NCI-H1930 (cell line): ENCODE results near the gene BOLA3.
A peak's percentile ranks its signal among the peaks of the same experiment; 100 is the strongest.
"Not testable (repeated sequence)": the region's sequence is repeated elsewhere in the genome, so short reads cannot be mapped to it uniquely, and the experiment has no call there.

Source experiments
- DNase-seq, 2 experiments: peaks; one replicate each; lab custom pipeline; 2025; lab: John Stamatoyannopoulos, UW

BOLA3 gene

GRCh38 chr2:74147727-74148456 is at the start of gene BOLA3:
Gene BOLA3, minus strand, starts transcription at chr2:74147912. Its CDS starts 38 bp downstream, at chr2:74147874.
- peak; percentile 68 to 81 for DNase-seq

- DNase-seq, result no peak
Observed at GRCh38 chr2:74197049-74197448, 49.3 kb upstream of the BOLA3 start.

GRCh38 chr2:74194799-74195198 is 47.1 kb upstream of the BOLA3 start:
- DNase-seq, result no peak

- DNase-seq, result peak in 1 of 2 experiments; percentile 28
Observed at GRCh38 chr2:74191596-74192380, 44.1 kb upstream of the BOLA3 start.

- no peak for DNase-seq
Observed at GRCh38 chr2:74188696-74189095, 41.0 kb upstream of the BOLA3 start.

- no peak for DNase-seq
Observed at GRCh38 chr2:74188018-74188601, 40.4 kb upstream of the BOLA3 start.

GRCh38 chr2:74186706-74187105 is 39.0 kb upstream of the BOLA3 start:
- not testable (repeated sequence) for DNase-seq

- DNase-seq, result no peak
Observed at GRCh38 chr2:74186038-74186437, 38.3 kb upstream of the BOLA3 start.

GRCh38 chr2:74183878-74184277 is 36.2 kb upstream of the BOLA3 start:
- DNase-seq, result no peak

- DNase-seq, result no peak
Observed at GRCh38 chr2:74181739-74182138, 34.0 kb upstream of the BOLA3 start.

GRCh38 chr2:74179063-74179865 is 31.6 kb upstream of the BOLA3 start:
- no peak for DNase-seq

GRCh38 chr2:74178211-74179062 is 30.7 kb upstream of the BOLA3 start, which contains the start of gene MOB1A:
Gene MOB1A, minus strand, starts transcription at chr2:74178879. Its CDS starts 205 bp downstream, at chr2:74178674.
- DNase-seq, result peak; percentile 97 to 98

- no peak for DNase-seq
Observed at GRCh38 chr2:74177696-74178095, 30.0 kb upstream of the BOLA3 start.

- DNase-seq, result no peak
Observed at GRCh38 chr2:74174909-74175308, 27.2 kb upstream of the BOLA3 start.

GRCh38 chr2:74168739-74169138 is 21.0 kb upstream of the BOLA3 start:
- no peak for DNase-seq

- DNase-seq, result no peak
Observed at GRCh38 chr2:74164761-74165160, 17.0 kb upstream of the BOLA3 start.

GRCh38 chr2:74162951-74163350 is 15.2 kb upstream of the BOLA3 start:
- no peak for DNase-seq

- DNase-seq, result no peak
Observed at GRCh38 chr2:74155830-74156229, 8.1 kb upstream of the BOLA3 start.

- no peak for DNase-seq
Observed at GRCh38 chr2:74152954-74153353, 5.2 kb upstream of the BOLA3 start.

- no peak for DNase-seq
Observed at GRCh38 chr2:74149570-74150319, 2.0 kb upstream of the BOLA3 start.

- DNase-seq, result no peak
Observed at GRCh38 chr2:74149247-74149525, 1.5 kb upstream of the BOLA3 start.
